Gastrocnemius medialis (tissue), 4 donors: ENCODE data around the gene TMEM87A. TPM values are rescaled to one million over a fixed set of nuclear protein-coding genes. Genes with fewer than 3 reads are reported as not detected.

Source experiments
- ATAC-seq, 2 donors: fragments of 150-250 bp; one replicate each; pipeline ENCODE4 v1.9.1; 2016
- DNase-seq, 2 donors: peaks; one replicate each; pipeline ENCODE4 v3.0.0-alpha.2; 2019
- H3K27ac ChIP-seq, 4 donors: fragments of 200-600 bp; sonication (generic); 1 replicate in 1 of 4; 2 replicates in 3 of 4; pipeline ENCODE4 v1.5.1; 2016 to 2018; ENCODE audit warnings: mild to moderate bottlenecking in 2 of 4, moderate library complexity in 1 of 4
- H3K27me3 ChIP-seq, 3 donors: fragments of 200-600 bp; sonication (generic) in 2 of 3; 1 replicate in 1 of 3; 2 replicates in 2 of 3; pipeline versions ENCODE4 v1.5.1 to v1.6.0; 2016 to 2019; ENCODE audit warnings: mild to moderate bottlenecking in 1 of 3, moderate library complexity in 1 of 3
- H3K36me3 ChIP-seq, 2 donors: fragments of 200-600 bp; sonication (generic) in 1 of 2; one replicate each; pipeline ENCODE4 v1.5.1; 2017 to 2018
- H3K4me1 ChIP-seq, 2 donors: fragments of 200-600 bp; sonication (generic) in 1 of 2; one replicate each; pipeline ENCODE4 v1.5.1; 2016 to 2017; ENCODE audit warnings: mild to moderate bottlenecking in 2 of 2
- H3K4me3 ChIP-seq, 4 donors: fragments of 200-600 bp; sonication (generic) in 3 of 4; 1 replicate in 1 of 4; 2 replicates in 3 of 4; pipeline ENCODE4 v1.5.1; 2016 to 2019; ENCODE audit warnings: mild to moderate bottlenecking in 2 of 4
- H3K9me3 ChIP-seq, 3 donors: fragments of 200-600 bp; sonication (generic) in 2 of 3; 1 replicate in 1 of 3; 2 replicates in 2 of 3; pipeline ENCODE4 v1.5.1; 2016 to 2019
- POLR2A ChIP-seq, 2 donors: fragments of 450-650 bp; IDR thresholded peaks; one replicate each; pipeline ENCODE4 v1.6.1; 2017; ENCODE audit warnings: antibody characterized with exemption in 2 of 2, mild to moderate bottlenecking in 2 of 2, moderate library complexity in 2 of 2
- in situ Hi-C, 4 donors: fragments of 200-750 bp; cut with MboI; loops; one replicate each; pipeline versions ENCODE4 v1.15.0 to v1.8.0; 2017; ENCODE audit warnings: low sequenced_read_pairs in 4 of 4
- intact Hi-C: fragments of 100-400 bp; cut with DNase I; formaldehyde crosslinking; loops from one replicate; pipeline ENCODE4 v1.15.1; 2023; ENCODE audit warnings: low total_unique reads
- total RNA-seq, 4 donors: library from RNA; depleted of rRNA; stranded (reverse); fragments of >200 nt; gene quantifications; one replicate each; pipeline versions ENCODE4 v1.1.0 to v1.2.3, GENCODE V29; 2016
- TF ChIP-seq, protein P1 (sequence below), 5 experiments: fragments of 450-650 bp in 3 of 5; fragments of 200-600 bp in 2 of 5; sonication (generic) in 2 of 5; IDR thresholded peaks in 4 of 5; conservative IDR thresholded peaks in 1 of 5; 1 replicate in 4 of 5; 2 replicates in 1 of 5; pipeline ENCODE4 v1.5.1; 2016 to 2019; ENCODE audit warnings: antibody characterized with exemption in 5 of 5, mild to moderate bottlenecking in 3 of 5, moderate library complexity in 3 of 5

TMEM87A gene
- total RNA-seq, 4 donors from 2014 or later: 29.4 to 67.6 (median 37.4) TPM

DNA sequence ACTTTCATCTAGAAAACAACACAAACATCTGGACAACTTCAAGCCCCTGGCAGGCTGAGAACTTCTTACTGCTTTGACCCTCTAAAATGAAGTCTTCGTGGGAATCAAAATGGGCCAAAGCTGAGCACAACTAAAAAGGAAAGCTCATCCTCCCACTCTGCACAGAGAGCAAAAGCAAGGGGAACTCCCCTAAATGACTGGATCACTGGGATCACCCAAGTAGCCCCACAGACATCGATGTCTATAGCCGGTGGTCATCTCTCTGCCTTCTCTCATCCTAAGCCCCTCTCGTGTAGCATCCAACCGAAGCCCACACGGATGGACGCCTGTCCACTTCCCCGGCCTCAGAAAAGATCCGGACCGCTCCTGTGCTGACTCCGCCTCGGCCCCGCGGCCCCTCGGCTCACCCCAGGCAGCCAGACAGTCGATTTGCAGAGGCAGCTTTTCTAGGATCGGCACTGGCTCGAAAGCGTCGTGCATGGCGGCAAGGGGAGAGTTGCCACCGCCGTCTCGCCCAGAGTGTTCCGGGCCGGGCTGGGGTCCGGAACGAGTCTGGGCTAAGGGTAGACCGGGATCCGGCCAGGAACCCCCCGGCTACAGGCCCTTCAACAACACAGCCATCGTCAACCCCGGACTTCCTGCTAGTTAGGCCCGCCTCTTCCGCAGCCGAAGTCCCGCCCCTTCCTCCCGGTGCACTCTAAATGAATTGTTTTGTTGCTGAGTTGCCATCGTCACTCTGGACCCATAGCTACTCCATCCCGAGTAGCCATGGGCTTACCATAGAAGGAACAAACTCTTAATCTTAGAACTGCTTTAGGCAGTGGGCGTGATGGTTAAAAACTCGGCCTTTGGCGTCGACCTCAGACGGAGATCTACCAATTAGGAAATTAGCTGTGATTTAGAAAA is 65.3 kb downstream of the TMEM87A start, which contains the start of gene VPS39:
TSS of gene VPS39 (minus strand) at position 631 of the 906 bp plus-strand sequence. CDS start at position 480, 151 bp downstream.
- no peaks in the 10 kb centered on the region for H3K9me3 ChIP-seq

DNA sequence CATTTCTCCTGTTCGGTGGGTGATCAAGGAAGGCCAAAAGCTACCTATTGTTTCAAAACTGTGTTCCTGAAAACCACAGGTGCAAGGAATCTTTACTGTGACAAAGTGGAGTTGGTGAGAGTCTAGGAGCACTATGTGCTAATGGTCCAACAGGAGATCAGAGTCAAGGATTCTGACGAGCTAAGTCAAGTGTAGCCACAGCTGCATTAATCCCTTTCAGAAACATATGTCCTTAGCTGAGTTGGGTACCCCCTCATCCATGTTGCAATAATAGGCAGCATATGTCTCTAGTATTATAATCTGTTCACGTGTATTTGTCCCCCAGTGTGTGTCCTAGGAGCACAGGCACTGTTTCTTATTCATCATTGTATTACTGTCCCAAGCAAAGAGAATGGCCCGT is 66.8 kb downstream of the TMEM87A start:
- Histone ChIP-seq H3K4me1 (peaks cover 19 to 29% of the 10 kb centered on the region in 2 donors), H3K27ac (no peak overlapping the region), H3K36me3 (peaks cover 0 to 20% of the 10 kb centered on the region in 2 donors), H3K27me3 (no peaks in the 10 kb centered on the region), H3K4me3 (no peak overlapping the region), H3K9me3 (no peaks in the 10 kb centered on the region)
- ATAC-seq (no peak), DNase-seq (no peak)
- in situ Hi-C loops (no loop called here), intact Hi-C loops (loop anchor here (5.0 to 10.0 kb wide), 2 partner anchors 178 to 266 kb away; no protein-coding TSS in a partner anchor)
- TF ChIP-seq, protein P1, sequence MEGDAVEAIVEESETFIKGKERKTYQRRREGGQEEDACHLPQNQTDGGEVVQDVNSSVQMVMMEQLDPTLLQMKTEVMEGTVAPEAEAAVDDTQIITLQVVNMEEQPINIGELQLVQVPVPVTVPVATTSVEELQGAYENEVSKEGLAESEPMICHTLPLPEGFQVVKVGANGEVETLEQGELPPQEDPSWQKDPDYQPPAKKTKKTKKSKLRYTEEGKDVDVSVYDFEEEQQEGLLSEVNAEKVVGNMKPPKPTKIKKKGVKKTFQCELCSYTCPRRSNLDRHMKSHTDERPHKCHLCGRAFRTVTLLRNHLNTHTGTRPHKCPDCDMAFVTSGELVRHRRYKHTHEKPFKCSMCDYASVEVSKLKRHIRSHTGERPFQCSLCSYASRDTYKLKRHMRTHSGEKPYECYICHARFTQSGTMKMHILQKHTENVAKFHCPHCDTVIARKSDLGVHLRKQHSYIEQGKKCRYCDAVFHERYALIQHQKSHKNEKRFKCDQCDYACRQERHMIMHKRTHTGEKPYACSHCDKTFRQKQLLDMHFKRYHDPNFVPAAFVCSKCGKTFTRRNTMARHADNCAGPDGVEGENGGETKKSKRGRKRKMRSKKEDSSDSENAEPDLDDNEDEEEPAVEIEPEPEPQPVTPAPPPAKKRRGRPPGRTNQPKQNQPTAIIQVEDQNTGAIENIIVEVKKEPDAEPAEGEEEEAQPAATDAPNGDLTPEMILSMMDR (IDR thresholded peaks at IDR 0.05 in 4 of 5, conservative IDR thresholded peaks at IDR 0.05 in 1 of 5): no peak
- no peak for TF ChIP-seq POLR2A (IDR thresholded peaks at IDR 0.05)

More for the DNA sequence above, 65.3 kb downstream of the TMEM87A start, which contains the start of gene VPS39:
- ATAC-seq (peak; percentile 92 to 97), DNase-seq (peak; percentile 62 to 74)
- in situ Hi-C loops (no loop called here), intact Hi-C loops (loop anchor here (5.0 to 10.0 kb wide), 2 partner anchors 177 to 264 kb away; no protein-coding TSS in a partner anchor)
- peak within 1 kb of the TSS; percentile 70 to 92 (median 79) for H3K27ac ChIP-seq
- H3K27me3 ChIP-seq: no peaks in the 10 kb centered on the region
- H3K36me3 ChIP-seq: peaks cover 0 to 29% of the 10 kb centered on the region in 2 donors
- peak; percentile 13 to 49 for TF ChIP-seq POLR2A (IDR thresholded peaks at IDR 0.05)
- TF ChIP-seq, protein P1 (IDR thresholded peaks at IDR 0.05 in 4 of 5, conservative IDR thresholded peaks at IDR 0.05 in 1 of 5): no peak
- H3K4me1 ChIP-seq: peaks cover 19 to 29% of the 10 kb centered on the region in 2 donors
- H3K4me3 ChIP-seq: peak within 1 kb of the TSS; percentile 83 to 98 (median 91)

DNA sequence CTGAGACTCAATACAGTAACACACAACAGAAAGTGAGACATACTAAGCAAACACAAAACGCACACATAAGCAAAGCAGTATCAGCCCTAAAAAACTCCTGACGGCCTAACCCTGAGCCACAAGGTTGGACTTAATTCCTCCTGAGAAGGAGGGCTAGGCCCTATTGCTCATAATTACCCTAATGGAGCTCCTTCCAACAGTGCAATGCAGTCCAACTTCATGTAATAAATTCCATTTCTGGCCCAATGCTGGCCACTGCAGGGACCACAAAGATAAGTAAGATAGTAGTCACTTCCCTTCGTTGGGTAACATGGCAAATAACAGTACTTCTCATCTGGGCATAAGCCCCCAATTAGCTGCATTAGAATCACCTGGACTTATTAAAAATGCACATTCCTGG is 69.3 kb downstream of the TMEM87A start:
- H3K4me1 ChIP-seq: peaks cover 19 to 29% of the 10 kb centered on the region in 2 donors
- no peak for DNase-seq
- TF ChIP-seq, protein P1 (IDR thresholded peaks at IDR 0.05 in 4 of 5, conservative IDR thresholded peaks at IDR 0.05 in 1 of 5): no peak
- TF ChIP-seq POLR2A (IDR thresholded peaks at IDR 0.05): no peak
- no peaks in the 10 kb centered on the region for H3K9me3 ChIP-seq
- no peaks in the 10 kb centered on the region for H3K27me3 ChIP-seq
- in situ Hi-C loops (no loop called here), intact Hi-C loops (loop anchor here (10.0 kb wide), 1 partner anchor 181 kb away; no protein-coding TSS in a partner anchor)
- no peak overlapping the region for H3K27ac ChIP-seq
- no peak overlapping the region for H3K4me3 ChIP-seq
- peaks cover 0 to 14% of the 10 kb centered on the region in 2 donors for H3K36me3 ChIP-seq
- no peak for ATAC-seq

DNA sequence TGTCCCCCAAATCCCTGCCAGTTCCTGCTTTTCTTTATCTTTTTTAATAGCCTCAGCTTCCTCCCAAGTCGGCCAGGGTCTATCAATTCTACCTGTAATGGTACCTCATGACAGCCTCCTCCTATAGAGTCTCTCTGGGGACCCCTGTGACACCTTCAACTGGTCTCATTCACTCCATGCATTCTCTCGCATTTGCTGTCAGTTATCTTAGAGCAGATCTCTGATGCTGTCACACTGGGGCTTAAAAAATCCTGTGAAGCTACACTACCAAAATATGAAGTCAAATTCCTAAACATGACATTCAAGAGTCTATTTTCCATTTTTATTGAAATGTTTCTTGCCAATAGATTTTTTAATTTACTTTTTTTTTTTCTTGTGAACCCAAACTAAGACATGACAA is 70.6 kb downstream of the TMEM87A start:
- DNase-seq (no peak), ATAC-seq (no peak)
- peaks cover 0 to 21% of the 10 kb centered on the region in 2 donors for H3K36me3 ChIP-seq
- no peaks in the 10 kb centered on the region for H3K9me3 ChIP-seq
- no peaks in the 10 kb centered on the region for H3K27me3 ChIP-seq
- H3K27ac ChIP-seq: no peak overlapping the region
- intact Hi-C loops: loop anchor here (10.0 kb wide), 1 partner anchor 182 kb away; no protein-coding TSS in a partner anchor
- no peak overlapping the region for H3K4me3 ChIP-seq
- in situ Hi-C loops: no loop called here
- peaks cover 19 to 25% of the 10 kb centered on the region in 2 donors for H3K4me1 ChIP-seq
- TF ChIP-seq, protein P1 (IDR thresholded peaks at IDR 0.05 in 4 of 5, conservative IDR thresholded peaks at IDR 0.05 in 1 of 5): no peak
- TF ChIP-seq POLR2A (IDR thresholded peaks at IDR 0.05): no peak
